Breast epithelium (tissue), 3 donors: ENCODE measurements around the gene SLC35F1.

ENCODE experiments used
- CTCF ChIP-seq, 3 donors: fragments of 450-650 bp; IDR thresholded peaks; one replicate each; pipeline ENCODE4 v1.5.1; 2016 to 2017; ENCODE audit warnings: antibody characterized with exemption in 3 of 3, mild to moderate bottlenecking in 3 of 3, moderate library complexity in 3 of 3
- POLR2A ChIP-seq: fragments of 450-650 bp; IDR thresholded peaks from one replicate; pipeline ENCODE4 v1.6.1; 2016; ENCODE audit warnings: antibody characterized with exemption, mild to moderate bottlenecking, moderate library complexity
- POLR2AphosphoS5 ChIP-seq, 3 donors: sonication (generic); formaldehyde crosslinking; IDR thresholded peaks; one replicate each; pipeline ENCODE4 v1.6.1; 2017; ENCODE audit warnings: antibody characterized with exemption in 3 of 3

GRCh38 chr6:118325220-118325860, 418.3 kb downstream of the SLC35F1 start:
- TF ChIP-seq CTCF (IDR thresholded peaks at IDR 0.05) (no peak), POLR2A (no peak), POLR2AphosphoS5 (IDR thresholded peaks at IDR 0.05) (no peak)
